HG02970 (cell line): ENCODE measurements around the gene CELSR1.

ENCODE experiments used
- ATAC-seq: cut with Tn5 transposase; IDR thresholded peaks from one replicate; pipeline ENCODE4 v1.9.1; 2021; ENCODE audit warnings: mild to moderate bottlenecking, moderate library complexity, moderate number of reproducible peaks; ENCODE audit not compliant: unreplicated experiment, low FRiP score

CELSR1 gene

DNA sequence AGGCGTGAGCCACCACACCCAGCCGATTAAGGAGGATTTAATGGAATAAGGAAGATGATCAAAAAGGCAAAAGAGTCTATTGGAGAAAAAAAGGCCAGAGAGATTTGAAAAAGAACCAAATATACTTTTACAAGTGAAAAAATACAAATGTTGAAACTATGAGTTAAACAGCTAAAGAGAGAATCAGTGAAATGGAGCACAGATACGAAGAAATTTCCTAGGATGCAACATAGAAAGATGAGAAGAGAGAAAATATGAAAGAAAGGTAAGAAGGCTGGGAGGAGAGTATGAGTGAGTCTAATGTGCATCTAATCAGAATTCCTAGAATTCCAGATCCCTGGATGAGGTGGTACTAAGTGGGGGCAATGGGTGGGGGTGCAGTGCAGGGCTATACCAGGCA lies 19.4 kb upstream of the CELSR1 start:
- no peak for ATAC-seq

DNA sequence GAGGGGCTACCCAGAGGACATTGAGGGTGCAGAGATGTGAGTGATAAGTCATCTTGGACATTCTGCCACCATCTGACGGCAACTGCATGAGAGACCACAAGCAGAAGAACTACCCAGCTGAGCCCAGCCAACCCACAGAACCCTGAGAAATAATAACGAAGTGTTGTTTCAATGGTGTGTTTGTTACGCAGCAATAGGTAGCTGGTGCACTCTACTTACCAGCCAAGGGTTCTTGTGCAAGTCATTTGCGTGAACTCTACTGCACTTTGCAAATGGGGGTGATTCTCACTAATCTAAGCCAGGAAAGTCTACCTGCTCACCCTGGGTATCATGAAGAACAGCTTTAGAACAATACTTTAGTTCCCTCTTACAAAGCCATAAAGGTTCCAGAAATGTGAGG lies 15.8 kb upstream of the CELSR1 start:
- no peak for ATAC-seq

DNA sequence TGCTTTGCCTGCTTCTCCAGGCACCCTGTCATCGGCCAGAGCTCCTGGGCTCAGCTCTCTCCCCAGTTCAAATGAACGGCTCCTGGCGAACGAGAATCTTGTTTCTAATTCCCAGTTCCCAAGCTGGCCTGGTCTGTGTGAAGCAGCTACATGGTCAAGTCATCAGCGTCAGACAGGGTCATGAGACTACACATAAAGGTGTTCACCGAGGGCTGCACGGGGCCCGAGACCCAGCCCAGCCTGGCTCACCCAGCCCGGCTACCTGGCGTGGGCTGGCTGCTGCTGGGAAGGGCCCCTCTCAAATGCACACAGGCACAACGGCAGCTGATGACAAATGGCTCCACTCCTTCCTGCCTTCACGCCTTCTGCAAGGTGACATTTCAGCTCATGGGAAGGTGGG lies 14.6 kb upstream of the CELSR1 start:
- no peak for ATAC-seq

DNA sequence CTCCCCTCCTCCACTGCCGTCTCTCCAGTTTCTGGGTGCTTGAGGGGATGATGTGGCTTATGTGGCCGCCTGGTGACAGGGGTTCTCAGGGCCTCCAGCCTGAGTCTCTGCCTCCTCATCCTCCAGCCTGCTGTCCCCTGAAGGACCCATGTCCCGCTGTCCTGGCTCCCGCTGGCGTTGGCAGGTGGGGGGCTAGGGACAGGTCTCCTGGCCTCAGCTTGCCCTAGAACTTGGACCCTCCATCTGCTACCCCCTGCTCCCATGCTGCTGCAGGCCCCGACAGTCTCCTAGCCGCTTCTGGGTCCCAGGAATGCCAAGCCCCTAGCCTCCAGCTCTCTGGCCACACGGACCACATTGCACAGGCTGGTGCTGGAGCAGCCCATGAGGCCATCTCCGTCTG lies 13.9 kb upstream of the CELSR1 start:
- no peak for ATAC-seq

DNA sequence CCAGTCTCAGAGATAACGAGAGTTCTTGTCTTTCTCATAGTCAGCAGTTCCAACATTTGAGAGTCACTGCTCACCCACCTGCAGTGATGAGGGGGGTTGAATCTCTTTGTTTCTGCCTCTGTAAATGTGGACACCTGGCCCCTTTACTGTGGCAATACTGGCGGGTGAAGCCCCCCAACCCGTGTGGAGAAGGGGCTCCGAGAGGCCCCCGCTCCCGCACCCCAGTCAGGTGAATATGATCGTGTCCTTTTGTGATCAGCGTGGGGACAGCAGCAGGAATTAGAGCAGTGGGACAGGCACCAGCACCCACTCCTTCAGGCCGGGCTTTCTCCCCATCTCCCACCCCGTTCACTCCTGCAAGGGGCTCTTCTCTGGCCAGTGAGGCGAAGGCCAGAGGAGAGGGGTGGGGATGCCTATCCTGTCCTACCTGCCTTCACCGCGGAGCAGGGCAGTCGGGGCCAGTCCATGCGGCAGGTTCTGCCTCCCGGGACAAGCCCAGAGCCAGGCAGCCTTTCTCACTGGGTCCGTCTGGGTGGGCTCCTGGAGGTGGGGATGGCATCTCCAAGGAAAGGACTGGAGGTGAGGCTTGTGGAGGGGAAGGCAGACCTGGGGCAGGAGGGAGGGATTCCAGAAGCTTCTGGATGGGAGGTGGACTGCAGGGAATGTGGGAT lies 12.7 kb upstream of the CELSR1 start:
- ATAC-seq, result no peak

DNA sequence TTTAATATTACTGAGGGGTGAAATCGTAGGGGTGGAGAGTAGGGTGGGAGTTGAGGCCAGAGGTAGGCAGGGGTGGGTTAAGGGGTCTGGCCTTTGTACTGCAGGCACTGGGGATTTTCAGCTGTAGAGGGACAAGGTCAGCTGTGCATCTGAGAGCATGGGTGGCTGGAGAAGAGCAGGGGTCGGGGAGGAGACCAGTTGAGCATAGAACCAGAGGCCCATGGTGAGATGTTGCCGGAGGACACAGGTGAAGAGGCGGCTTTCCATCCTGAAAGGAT lies 12.1 kb upstream of the CELSR1 start:
- no peak for ATAC-seq

DNA sequence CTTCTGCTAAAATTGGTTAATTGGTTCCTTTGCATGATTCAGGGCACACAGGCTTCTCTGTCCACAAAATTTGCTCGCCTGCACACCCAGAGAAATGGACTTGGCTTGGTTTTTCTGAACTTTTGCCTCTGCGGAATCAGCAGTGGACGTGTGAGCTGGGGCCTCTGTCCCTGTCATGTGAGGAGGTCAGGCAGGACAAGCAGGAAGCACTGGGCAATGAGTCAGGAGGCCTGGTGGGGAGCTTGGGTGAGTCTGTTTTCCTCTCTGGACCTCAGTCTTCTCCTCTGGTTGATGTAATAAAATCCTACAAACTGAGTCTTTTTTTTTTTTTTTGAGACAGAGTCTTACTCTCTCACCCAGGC lies 10.4 kb upstream of the CELSR1 start:
- no peak for ATAC-seq

DNA sequence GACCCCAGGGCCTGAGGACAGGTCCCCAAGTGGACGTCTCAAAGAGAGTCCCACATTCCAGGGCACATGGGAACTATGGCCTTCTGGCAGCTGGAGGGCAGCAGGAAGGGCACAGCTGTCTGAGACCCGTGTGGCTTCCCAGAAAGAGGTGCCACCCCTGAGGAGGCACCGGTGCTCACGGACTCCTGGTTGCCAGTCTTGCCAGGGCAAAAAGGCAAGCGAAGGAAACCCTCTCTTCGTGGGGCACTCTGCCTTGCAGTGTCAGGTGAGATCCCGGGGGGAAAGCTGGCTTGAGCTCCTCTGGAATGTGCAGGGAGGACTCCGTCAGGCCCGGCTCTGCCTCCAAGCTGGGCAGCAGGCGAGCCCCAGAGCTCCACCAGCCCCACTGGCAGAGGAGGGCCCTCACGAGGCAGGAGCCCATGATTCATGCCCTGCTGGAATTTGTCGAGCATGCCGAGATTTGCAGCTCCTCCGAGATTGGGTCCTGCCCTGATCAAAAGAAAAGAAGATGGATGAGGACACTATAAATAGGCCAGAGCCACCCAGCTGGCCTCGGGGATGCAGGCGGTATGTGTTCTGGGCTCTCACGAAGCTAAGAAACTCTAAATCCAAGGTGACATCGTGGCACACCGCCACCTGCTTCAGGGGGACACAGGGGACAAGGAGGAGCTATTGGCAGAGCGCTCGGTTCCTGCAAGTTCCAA lies 9.9 kb upstream of the CELSR1 start:
- ATAC-seq, result no peak

DNA sequence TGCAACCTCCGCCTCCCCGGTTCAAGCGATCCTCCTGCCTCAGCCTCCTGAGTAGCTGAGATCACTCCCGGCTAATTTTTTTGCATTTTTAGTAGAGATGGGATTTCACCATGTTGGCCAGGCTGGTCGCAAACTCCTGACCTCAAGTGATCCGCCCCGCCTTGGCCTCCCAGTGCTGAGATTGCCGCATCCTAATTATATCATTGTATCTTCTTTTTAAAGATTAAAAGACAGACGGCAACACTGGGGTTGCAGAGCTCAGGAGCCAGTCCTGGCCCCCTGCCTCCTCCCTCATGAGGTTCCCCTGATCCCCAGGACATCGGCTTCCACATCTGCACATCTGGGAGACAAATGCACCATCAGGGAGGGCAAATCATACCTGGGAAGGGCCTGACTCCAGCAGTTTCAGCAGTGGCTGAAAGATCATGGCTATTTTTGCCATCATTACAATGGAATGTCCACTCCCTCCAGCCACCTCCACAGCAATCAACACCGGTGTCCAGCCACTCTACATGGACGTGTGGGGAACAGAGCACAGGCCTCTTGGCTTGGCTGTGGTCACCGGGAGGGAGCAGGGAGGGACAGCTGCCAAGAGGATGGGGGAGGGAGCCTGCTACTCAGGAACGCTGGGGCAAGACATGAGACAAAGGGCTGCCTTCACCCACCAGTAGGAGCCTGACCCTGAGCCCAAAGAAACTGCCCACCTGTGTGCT lies 9.2 kb upstream of the CELSR1 start:
- no peak for ATAC-seq

DNA sequence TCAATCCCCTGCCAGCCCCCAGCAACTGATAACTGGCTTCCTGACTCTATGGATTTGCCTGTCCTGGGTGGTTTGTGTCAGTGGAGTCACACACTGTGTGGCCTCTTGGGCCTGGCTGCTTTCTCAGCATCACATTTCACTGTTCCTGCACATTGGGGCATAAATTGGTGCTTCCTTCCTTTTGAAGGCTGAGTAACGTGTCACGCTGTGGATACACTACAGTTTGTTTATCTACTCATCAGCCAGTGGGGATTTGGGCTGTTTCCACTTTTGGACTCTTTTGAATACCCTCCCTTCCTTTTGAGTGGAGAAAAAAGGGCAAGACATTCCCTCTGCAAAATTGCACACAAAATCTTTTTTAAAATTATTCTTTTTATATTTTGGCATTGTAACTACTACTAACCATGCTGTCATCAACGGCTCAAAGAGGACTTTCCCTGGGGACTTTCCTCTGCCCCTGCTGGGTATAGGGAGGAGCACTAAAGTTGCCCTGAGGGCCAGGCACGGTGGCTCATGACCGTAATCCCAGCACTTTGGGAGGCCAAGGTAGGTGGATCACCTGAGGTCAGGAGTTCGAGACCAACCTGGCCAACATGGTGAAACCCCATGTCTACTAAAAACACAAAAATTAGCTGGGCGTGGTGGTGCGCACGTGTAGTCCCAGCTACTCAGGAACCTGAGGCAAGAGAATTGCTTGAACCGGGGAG lies 7.8 kb upstream of the CELSR1 start:
- ATAC-seq, result no peak

DNA sequence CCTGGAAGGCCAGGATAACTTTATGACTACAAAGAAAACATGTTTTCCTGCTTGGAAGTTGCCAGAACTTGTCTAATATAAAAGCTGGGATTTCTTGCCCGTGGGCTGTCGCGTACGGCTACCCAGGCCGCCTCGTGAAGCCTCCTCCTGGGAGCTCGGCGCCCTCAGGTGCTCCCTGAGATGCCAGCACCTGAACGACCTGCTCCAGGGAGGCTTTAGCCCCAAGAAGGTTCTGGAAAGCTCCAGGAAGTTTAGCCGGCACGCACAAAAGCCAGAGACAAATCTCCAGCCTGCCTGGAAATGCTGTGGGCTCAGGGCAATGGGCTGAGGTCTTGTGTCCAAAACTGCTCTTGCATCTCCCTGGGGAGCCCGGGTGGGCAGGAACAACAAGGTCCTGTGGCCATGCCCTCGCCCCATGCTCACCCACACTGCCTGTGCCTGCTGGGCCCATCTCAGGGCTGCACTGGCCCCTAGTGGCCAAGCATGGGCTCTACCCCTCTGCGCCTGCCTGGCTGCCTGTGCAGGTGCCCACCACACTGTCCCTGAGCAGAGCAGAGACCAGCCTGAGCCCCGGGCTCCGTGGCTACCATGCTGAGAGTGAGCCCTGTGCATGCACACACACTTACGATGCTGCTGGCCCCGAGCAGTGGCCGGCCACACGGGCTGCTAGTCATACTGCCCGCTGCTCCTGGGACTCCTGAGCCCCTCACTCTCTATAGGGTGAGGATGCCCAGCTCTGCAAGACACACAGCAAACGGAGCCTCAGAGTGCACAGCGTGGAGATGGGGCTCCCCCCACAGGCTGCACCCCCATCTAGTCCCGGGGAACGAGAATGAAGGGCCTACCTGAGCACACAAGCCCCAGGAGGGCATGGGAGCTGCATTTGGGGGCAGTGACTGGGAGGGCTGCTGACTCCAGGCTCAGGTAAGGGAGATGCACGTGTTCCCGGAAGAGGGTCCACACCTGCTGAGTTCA lies 4.9 kb upstream of the CELSR1 start:
- ATAC-seq, result no peak

DNA sequence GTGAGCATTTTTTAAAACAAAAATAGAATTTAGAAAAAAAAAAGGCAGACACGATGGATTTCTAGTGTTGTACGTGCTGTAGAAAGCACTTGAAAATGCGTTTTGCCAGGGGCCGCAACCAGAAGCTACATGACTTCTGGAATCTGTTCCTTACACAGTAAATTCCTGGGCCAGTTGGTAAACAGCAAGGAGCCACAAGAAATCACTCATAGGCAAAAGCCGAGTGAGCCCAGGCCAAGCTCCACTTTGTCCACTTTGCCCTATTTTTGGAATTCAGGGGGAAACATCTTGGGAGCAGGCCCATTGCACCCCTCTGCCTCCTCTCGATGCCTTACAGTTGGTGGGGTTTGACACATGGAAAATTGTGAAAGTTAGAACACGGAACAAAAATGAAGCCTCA lies 4.1 kb upstream of the CELSR1 start:
- ATAC-seq, result no peak

DNA sequence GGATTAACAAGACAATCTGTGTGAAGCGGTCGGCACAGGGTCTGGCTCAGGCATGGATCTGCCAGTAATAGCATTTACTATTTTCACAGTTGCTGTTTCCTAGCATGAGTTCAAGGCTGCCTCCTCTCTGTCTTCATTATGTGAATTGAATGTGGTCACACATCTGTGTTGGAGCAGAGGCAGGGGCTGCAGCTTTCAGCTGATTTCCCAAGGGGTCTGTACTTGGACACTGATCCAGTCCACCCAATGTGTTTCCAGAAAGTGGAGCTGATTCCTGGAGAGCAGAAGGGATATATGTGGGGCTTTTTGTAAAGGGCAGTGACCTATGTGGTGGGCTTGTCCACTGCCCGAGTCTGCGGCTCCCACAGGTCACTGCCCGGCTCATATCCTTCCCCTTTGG lies 3.5 kb upstream of the CELSR1 start:
- ATAC-seq, result no peak

DNA sequence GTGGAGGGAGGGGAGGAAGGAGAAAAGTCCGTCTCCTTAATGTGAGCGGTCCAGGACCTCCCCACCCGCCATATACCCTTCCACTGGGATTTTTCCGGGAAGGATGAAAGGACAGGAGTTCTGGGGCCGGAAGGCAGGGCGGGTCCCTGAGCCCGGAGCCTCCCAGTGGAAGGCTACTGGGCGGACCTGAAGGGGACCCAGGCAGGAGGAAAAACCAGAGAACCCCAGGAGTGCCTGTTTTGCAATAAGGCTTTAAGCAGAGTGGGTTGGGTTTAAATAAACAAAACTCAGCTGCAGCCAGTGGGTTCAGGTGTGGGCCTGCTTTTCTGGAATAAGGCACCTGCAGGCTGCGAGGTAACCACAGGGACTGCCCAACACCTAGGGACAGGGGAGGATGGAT lies 1.7 kb upstream of the CELSR1 start:
- ATAC-seq, result no peak

DNA sequence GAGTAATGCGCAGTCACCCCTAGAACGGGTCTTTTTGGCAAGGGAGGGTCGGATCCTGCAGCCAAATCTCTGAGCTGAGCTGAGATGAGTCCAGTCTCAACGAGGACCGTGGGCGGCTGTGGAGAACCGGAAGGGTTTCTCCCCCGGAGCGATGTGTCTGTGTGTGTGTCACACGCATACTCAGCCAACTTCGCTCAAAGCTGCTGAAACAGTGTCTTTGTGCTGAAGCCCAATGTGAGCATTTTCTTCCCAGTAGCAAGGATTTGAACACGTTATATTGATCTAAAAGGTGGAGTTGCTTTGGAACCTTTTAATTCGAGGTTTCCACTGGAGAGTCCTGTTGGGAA lies 1.4 kb upstream of the CELSR1 start:
- ATAC-seq, result no peak

DNA sequence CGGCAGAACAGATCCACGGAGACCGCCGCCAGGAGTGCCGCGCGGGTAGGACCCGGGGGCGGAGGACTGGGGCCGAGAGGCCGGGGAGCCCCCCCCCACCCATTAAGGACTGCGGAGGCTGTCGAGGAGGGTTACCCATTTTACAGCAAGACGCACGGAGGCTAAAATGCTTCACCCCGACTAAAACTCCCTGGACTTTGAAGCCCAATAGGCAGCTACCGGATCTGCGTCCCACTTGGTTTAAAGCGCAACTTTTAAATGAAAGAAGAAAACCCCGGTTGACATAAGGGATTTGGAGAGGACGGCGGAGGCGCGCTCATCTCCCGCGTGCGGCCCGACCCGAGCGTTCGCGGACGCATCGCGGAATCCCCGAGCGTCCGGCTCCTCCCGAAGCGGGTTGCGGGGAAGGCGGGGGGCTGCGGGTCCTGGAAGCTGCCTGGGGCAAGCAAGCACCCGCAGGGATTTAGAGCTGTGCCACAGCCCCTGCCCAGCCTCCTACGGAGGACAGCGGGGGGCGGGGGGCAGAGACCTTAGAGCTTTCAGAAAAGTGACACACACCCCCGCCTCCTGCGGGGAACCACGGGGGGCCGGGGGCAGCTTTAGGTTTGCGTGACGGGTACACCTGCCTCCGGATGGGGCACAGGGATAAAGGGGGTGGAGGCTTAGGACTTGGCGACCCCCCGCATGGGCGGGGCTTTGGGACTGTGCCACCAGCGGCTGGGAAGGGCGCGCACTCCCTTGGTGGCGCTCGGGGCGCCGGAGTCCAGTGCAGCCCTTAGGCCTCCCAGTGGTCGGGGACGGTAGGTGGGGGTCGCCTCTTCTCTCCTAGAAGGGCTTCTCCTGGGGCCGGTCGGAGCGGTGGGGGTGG lies 760 bp upstream of the CELSR1 start:
- no peak for ATAC-seq

DNA sequence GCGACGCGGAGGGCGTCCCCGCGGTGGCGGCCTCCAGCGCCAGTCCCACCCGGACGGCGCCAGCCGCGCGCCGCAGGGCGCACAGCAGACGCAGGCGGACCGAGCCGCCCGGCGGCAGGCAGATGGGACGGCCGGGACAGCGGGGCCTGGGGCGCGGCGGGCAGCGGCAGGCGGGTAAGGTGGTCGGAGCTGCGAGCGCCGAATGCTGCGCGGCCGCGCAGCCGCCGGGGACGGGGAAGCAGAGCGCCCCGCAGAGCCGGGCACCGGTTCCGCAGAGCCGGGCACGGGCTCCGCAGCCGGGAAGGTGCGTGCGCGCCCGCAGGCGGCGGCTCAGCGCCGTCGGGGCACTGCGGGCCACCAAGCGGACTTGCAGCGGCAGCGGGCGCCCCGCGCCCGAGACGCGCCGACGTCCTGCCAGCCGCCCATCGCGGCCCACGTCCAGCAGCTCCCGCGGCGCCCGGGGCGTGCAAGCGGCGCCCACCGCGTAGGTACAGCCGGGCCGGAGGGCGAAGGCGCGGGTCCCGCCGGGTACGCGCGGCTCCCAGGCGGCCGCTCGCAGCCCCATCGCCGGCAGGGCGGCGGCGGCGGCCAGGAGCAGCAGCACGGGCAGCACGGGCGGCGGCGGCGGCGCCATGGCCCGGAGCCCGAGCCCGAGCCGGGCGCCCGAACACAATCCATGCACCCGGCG lies 739 bp downstream of the CELSR1 start:
- ATAC-seq, result no peak

DNA sequence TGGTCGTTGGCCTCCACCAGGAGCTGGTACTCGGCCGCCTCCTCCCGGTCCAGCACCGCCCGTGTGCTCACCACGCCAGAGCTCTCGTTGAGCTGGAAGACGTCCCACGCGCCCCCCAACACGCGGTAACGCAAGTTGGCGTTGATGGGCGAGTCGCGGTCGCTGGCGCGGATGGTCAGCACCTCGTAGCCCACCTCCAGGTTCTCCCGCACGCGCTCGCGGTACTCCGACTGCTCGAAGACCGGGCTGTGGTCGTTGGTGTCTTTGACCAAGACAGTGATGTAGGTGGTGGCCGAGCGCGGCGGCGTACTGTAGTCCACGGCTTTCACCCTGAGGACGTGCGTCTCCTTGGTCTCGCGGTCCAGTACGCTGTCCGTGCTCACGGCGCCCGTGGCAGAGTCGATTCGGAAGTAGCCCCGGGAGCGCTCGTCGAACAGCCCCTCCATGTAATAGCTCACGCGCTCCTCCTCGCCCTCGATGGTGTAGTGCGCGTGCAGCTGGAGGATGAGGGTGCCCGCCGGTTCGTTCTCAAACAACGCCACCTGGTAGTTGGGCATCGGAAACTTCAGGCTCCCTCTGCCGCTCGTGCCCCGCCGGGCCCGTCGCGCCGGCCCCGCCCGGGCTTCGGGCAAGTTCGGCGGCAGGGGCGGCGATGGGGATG lies 1.4 kb downstream of the CELSR1 start:
- ATAC-seq, result no peak
